Endothelial cell of umbilical vein (primary cell): Measurements from ENCODE around the gene PRUNE2. TPM values are rescaled to one million over a fixed set of nuclear protein-coding genes. Genes with fewer than 3 reads are reported as not detected.

ENCODE experiments used
- BruUV-seq: library from RNA; stranded (reverse); fragments of 400-500 nt; replicated peaks from 2 replicates; lab custom pipeline; 2021; lab: Mats Ljungman, UMichigan
- CTCF ChIA-PET: fragments of 300-600, 350-600 bp; sonication (Branson Sonifier 250); formaldehyde crosslinking; loops from one replicate; lab custom pipeline; 2021; ENCODE audit warnings: antibody characterized with exemption, inconsistent platforms; lab: Charles Lee
- POLR2A ChIA-PET: fragments of 300-600, 350-600 bp; sonication (Branson Sonifier 250); formaldehyde crosslinking; loops from one replicate; lab custom pipeline; 2021; ENCODE audit warnings: antibody characterized with exemption, inconsistent platforms; lab: Charles Lee
- DNase-seq: peaks from one replicate; pipeline ENCODE4 v3.0.0-alpha.2; 2011; ENCODE audit warnings: low read depth, low spot score
- FAIRE-seq: peaks from 2 replicates; lab custom pipeline; 2011; peaks lifted over from hg19 to GRCh38; lab: Jason Lieb, UNC
- H2AFZ ChIP-seq: 2 replicates; pipeline ENCODE4 v1.6.0; 2012; ENCODE audit warnings: low read depth, low read length, control low read depth, inconsistent platforms
- H3K27ac ChIP-seq: 2 replicates; pipeline ENCODE4 v1.5.1; 2011; ENCODE audit warnings: low read depth, mild to moderate bottlenecking, control low read depth, low read length, moderate library complexity; ENCODE audit not compliant: insufficient read depth
- H3K27me3 ChIP-seq, 2 experiments: 2 replicates each; pipeline versions ENCODE4 v1.6.0 to v1.6.1; 2011; ENCODE audit warnings: low read length in 2 of 2, mixed read lengths in 1 of 2; ENCODE audit not compliant: control insufficient read depth in 2 of 2, insufficient read depth in 2 of 2
- H3K36me3 ChIP-seq, 2 experiments: 2 replicates in 1 of 2; 3 replicates in 1 of 2; pipeline ENCODE4 v1.5.1; 2011; ENCODE audit warnings: low read length in 2 of 2, mild to moderate bottlenecking in 1 of 2, moderate library complexity in 1 of 2; ENCODE audit not compliant: control insufficient read depth in 2 of 2, insufficient read depth in 2 of 2; ENCODE audit errors: extremely low read depth in 1 of 2
- H3K4me1 ChIP-seq: 3 replicates; pipeline ENCODE4 v1.5.1; 2011; ENCODE audit warnings: mild to moderate bottlenecking, low read length; ENCODE audit not compliant: control insufficient read depth, insufficient read depth; ENCODE audit errors: extremely low read depth
- H3K4me2 ChIP-seq: 2 replicates; pipeline ENCODE4 v1.6.1; 2011; ENCODE audit warnings: low read length, control low read depth, mixed read lengths; ENCODE audit not compliant: insufficient read depth
- H3K4me3 ChIP-seq, 3 experiments: fragments of 200-600 bp in 1 of 3; sonication (generic), shearing (Covaris generic) in 1 of 3; replicated peaks in 1 of 3; 2 replicates each; pipeline ENCODE4 v1.5.1; 2011 to 2016; ENCODE audit warnings: control low read depth in 3 of 3, low read length in 3 of 3, mild to moderate bottlenecking in 2 of 3, inconsistent platforms in 1 of 3, low read depth in 1 of 3, moderate library complexity in 1 of 3; ENCODE audit not compliant: insufficient read depth in 1 of 3
- H3K79me2 ChIP-seq: 2 replicates; pipeline ENCODE4 v1.6.0; 2012; ENCODE audit warnings: low read length, inconsistent platforms; ENCODE audit not compliant: control insufficient read depth, insufficient read depth
- H3K9ac ChIP-seq: replicated peaks from 2 replicates; pipeline ENCODE3; 2011; ENCODE audit warnings: low read length, control low read depth; ENCODE audit not compliant: insufficient read depth; ENCODE audit errors: extremely low read depth
- H3K9me1 ChIP-seq: replicated peaks from 3 replicates; pipeline ENCODE4 v1.6.0; 2011; ENCODE audit warnings: mild to moderate bottlenecking, low read length; ENCODE audit not compliant: control insufficient read depth, insufficient read depth; ENCODE audit errors: extremely low read depth
- H3K9me3 ChIP-seq: replicated peaks from 2 replicates; pipeline ENCODE4 v1.5.1; 2012; ENCODE audit warnings: low read length, inconsistent platforms; ENCODE audit not compliant: control insufficient read depth, insufficient read depth
- H4K20me1 ChIP-seq: replicated peaks from 2 replicates; pipeline ENCODE3; 2011; ENCODE audit warnings: mild to moderate bottlenecking, low read length; ENCODE audit not compliant: control insufficient read depth, insufficient read depth; ENCODE audit errors: extremely low read depth
- EZH2 ChIP-seq: IDR thresholded peaks from 2 replicates; pipeline ENCODE4 v1.6.1; 2012; ENCODE audit warnings: borderline replicate concordance, low read depth, mild to moderate bottlenecking, moderate library complexity, low read length, inconsistent platforms; ENCODE audit not compliant: severe bottlenecking
- GATA2 ChIP-seq: IDR thresholded peaks from 2 replicates; pipeline ENCODE4 v1.7.0; 2011; ENCODE audit warnings: low read depth, mild to moderate bottlenecking, moderate library complexity, mixed read lengths, low read length; ENCODE audit not compliant: insufficient read length, insufficient read depth
- JUN ChIP-seq: IDR thresholded peaks from 2 replicates; pipeline ENCODE4 v1.6.1; 2011; ENCODE audit warnings: borderline replicate concordance, low read depth; ENCODE audit not compliant: insufficient read length, insufficient read depth
- POLR2AphosphoS5 ChIP-seq: IDR thresholded peaks from 2 replicates; pipeline ENCODE4 v1.6.1; 2012; ENCODE audit warnings: low read depth, mild to moderate bottlenecking, control low read depth, low read length, moderate library complexity; ENCODE audit not compliant: insufficient read depth
- dilution Hi-C: fragments of 300-500 bp; cut with MboI; formaldehyde crosslinking; loops from one replicate; pipeline ENCODE4 v1.15.0; 2019; ENCODE audit warnings: low sequenced_read_pairs; ENCODE audit not compliant: extremely low pct_ligation_motif_present
- intact Hi-C: fragments of 100-400 bp; cut with micrococcal nuclease; formaldehyde crosslinking; loops from one replicate; pipeline ENCODE4 v1.10.0; 2022
- polyA plus RNA-seq, 4 experiments: library from polyadenylated mRNA; depleted of rRNA in 3 of 4; stranded (reverse) in 3 of 4; unstranded in 1 of 4; fragments of >200 nt; gene quantifications; 2 replicates each; pipeline versions ENCODE4 v1.2.1 to v1.2.3, GENCODE V29; 2011 to 2012; ENCODE audit warnings: missing spikeins in 1 of 4
- total RNA-seq: library from RNA; stranded (reverse); gene quantifications from 2 replicates; pipeline ENCODE4 v1.2.3, GENCODE V29; 2021
- TF ChIP-seq, protein P1 (sequence below), 2 donors: IDR thresholded peaks; 1 replicate in 1 of 2; 2 replicates in 1 of 2; pipeline ENCODE4 v1.5.1; 2011; ENCODE audit warnings: low read length in 2 of 2, mild to moderate bottlenecking in 2 of 2, moderate library complexity in 2 of 2, control low read depth in 1 of 2, inconsistent platforms in 1 of 2, low read depth in 1 of 2; ENCODE audit not compliant: insufficient read depth in 1 of 2; ENCODE audit errors: extremely low read depth in 1 of 2

The PRUNE2 gene
- total and polyA plus RNA-seq, 2 donors (not counting 3 experiments of a cell fraction or from before 2014, with no cell fraction given), result 15.8 to 21.7 TPM

DNA sequence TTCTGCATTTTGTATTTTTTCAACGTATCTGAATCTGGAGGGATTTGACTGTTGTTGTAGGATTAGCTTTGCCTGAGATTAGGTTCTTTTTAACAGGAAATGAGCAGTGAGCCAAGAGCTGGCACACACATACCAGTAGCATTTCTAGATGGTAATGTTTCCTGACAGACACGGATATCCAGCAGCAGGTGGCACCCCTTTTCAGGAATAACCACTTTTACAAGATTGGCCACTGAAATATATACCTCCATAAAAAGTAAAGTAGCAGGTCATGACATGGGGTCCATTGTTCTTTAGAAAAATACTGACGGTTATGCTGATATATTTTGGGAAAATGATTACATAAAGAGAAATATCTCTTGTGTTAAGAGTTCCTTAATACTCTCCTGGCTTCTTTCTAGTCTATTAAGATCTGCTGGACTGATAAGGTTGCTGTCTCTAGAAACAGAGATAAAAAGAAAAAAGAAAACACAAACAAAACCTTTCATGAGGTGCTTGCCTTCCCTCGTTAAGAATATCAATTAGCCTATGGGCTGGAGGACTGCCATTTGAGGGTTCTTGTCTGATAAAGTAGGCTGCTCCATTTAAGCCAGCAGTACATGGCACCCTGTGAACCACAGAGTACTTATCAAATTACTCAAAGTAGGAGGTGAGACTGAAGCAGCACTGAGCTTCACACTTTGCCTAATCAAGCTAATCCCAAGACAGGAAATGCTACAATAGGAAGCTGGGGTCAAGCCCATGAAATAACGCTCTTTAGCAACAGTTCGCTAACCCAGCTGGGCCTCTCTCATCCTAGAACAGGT, 243.2 kb downstream of the PRUNE2 start:
- no peaks in the 10 kb centered on the region for H3K27me3 ChIP-seq
- DNase-seq, result peak; percentile 74
- peaks cover 36% of the 10 kb centered on the region for H3K4me1 ChIP-seq
- TF ChIP-seq POLR2AphosphoS5 (no peak), GATA2 (peak; percentile 81), EZH2 (no peak), JUN (peak; percentile 29)
- TF ChIP-seq, protein P1, sequence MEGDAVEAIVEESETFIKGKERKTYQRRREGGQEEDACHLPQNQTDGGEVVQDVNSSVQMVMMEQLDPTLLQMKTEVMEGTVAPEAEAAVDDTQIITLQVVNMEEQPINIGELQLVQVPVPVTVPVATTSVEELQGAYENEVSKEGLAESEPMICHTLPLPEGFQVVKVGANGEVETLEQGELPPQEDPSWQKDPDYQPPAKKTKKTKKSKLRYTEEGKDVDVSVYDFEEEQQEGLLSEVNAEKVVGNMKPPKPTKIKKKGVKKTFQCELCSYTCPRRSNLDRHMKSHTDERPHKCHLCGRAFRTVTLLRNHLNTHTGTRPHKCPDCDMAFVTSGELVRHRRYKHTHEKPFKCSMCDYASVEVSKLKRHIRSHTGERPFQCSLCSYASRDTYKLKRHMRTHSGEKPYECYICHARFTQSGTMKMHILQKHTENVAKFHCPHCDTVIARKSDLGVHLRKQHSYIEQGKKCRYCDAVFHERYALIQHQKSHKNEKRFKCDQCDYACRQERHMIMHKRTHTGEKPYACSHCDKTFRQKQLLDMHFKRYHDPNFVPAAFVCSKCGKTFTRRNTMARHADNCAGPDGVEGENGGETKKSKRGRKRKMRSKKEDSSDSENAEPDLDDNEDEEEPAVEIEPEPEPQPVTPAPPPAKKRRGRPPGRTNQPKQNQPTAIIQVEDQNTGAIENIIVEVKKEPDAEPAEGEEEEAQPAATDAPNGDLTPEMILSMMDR (IDR thresholded peaks at IDR 0.05; ENCODE audit: extremely low read depth in 1 of 2, insufficient read depth in 1 of 2, low read depth in 1 of 2, low read length in 2 of 2), result peak; percentile 12 to 28
- H2AFZ ChIP-seq, result peak overlapping the region; percentile 0
- peak; percentile 64 for FAIRE-seq
- no peaks in the 10 kb centered on the region for H3K9me1 ChIP-seq
- H3K4me3 ChIP-seq, result no peak overlapping the region
- no peak overlapping the region for H3K9ac ChIP-seq
- intact Hi-C loops (loop anchor here (1.0 to 2.0 kb wide), 3 partner anchors 14 to 215 kb away; no protein-coding TSS in a partner anchor), dilution Hi-C loops (no loop called here)
- no peaks in the 10 kb centered on the region for H3K36me3 ChIP-seq
- H3K79me2 ChIP-seq, result no peaks in the 10 kb centered on the region
- peak overlapping the region; percentile 67 for H3K4me2 ChIP-seq
- H3K27ac ChIP-seq, result peak overlapping the region; percentile 53
- no peaks in the 10 kb centered on the region for H3K9me3 ChIP-seq
- ChIA-PET CTCF (interaction anchor here (0.6 to 7.1 kb wide), 12 partner anchors 12 to 346 kb away, joined by 3 to 140 read pairs (median 4); partner anchors contain the start of genes GCNT1 and RFK), POLR2A (interaction anchor here (0.7 kb wide), 1 partner anchor 15 kb away, joined by 3 read pairs; no protein-coding TSS in a partner anchor)
- H4K20me1 ChIP-seq, result no peaks in the 10 kb centered on the region
- no TSS peak for BruUV-seq
